Osteoblast (primary cell): ENCODE results near the gene TMEM271. TPM values are rescaled to one million over a fixed set of nuclear protein-coding genes. Genes with fewer than 3 reads are reported as not detected.

Experiments used
- DNase-seq: peaks from one replicate; pipeline ENCODE4 v3.0.0; 2011; ENCODE audit warnings: low spot score, mixed read lengths; ENCODE audit not compliant: insufficient read length; ENCODE audit errors: missing footprints
- H2AFZ ChIP-seq: 2 replicates; pipeline ENCODE4 v1.6.0; 2011; ENCODE audit warnings: mild to moderate bottlenecking, low read length
- H3K27ac ChIP-seq: 2 replicates; pipeline ENCODE4 v1.5.1; 2011; ENCODE audit warnings: mild to moderate bottlenecking, low read depth, low read length, moderate library complexity
- H3K27me3 ChIP-seq: 2 replicates; pipeline ENCODE4 v1.6.0; 2012; ENCODE audit warnings: mild to moderate bottlenecking, control low read depth, inconsistent platforms, low read length, moderate library complexity; ENCODE audit not compliant: insufficient read depth
- H3K36me3 ChIP-seq: 2 replicates; pipeline ENCODE4 v1.5.1; 2011; ENCODE audit warnings: mild to moderate bottlenecking, low read length, control low read depth, moderate library complexity; ENCODE audit not compliant: insufficient read depth
- H3K4me1 ChIP-seq: 2 replicates; pipeline ENCODE4 v1.5.1; 2011; ENCODE audit warnings: mild to moderate bottlenecking, low read length, control low read depth, moderate library complexity; ENCODE audit not compliant: insufficient read depth
- H3K4me2 ChIP-seq: 2 replicates; pipeline ENCODE4 v1.6.0; 2011; ENCODE audit warnings: mild to moderate bottlenecking, low read length; ENCODE audit not compliant: insufficient read depth
- H3K4me3 ChIP-seq: fragments of 200-600 bp; sonication (generic); 3 replicates; pipeline ENCODE4 v1.5.1; 2012; ENCODE audit warnings: mild to moderate bottlenecking, low read length, inconsistent platforms; ENCODE audit not compliant: insufficient read depth
- H3K79me2 ChIP-seq: 2 replicates; pipeline ENCODE4 v1.6.0; 2012; ENCODE audit warnings: mild to moderate bottlenecking, low read length, control low read depth, inconsistent platforms; ENCODE audit not compliant: insufficient read depth
- H3K9me3 ChIP-seq: 2 replicates; pipeline ENCODE4 v1.5.1; 2011; ENCODE audit warnings: low read depth, low read length, control low read depth
- H4K20me1 ChIP-seq: 2 replicates; pipeline ENCODE4 v1.6.0; 2012; ENCODE audit warnings: mild to moderate bottlenecking, low read length, control low read depth; ENCODE audit not compliant: insufficient read depth
- total RNA-seq: library from RNA; depleted of rRNA; stranded (reverse); fragments of >200 nt; gene quantifications from 2 replicates; pipeline ENCODE4 v1.2.3, GENCODE V29; 2012
- TF ChIP-seq, protein P1 (sequence below): IDR thresholded peaks from 2 replicates; pipeline ENCODE4 v1.5.1; 2011; ENCODE audit warnings: mild to moderate bottlenecking, low read depth, low read length, moderate library complexity; ENCODE audit errors: extremely low read depth

Gene TMEM271
- total RNA-seq, 1 donor = not detected

GRCh38 chr4:621296-622070 lies 45.4 kb upstream of the TMEM271 start:
- H3K36me3 ChIP-seq = no peaks in the 10 kb centered on the region
- H3K4me1 ChIP-seq = no peaks in the 10 kb centered on the region
- DNase-seq = peak; percentile 83
- H3K27me3 ChIP-seq = no peaks in the 10 kb centered on the region
- H3K4me2 ChIP-seq = no peak overlapping the region
- H4K20me1 ChIP-seq = no peaks in the 10 kb centered on the region
- no peaks in the 10 kb centered on the region for H3K9me3 ChIP-seq
- TF ChIP-seq, protein P1, sequence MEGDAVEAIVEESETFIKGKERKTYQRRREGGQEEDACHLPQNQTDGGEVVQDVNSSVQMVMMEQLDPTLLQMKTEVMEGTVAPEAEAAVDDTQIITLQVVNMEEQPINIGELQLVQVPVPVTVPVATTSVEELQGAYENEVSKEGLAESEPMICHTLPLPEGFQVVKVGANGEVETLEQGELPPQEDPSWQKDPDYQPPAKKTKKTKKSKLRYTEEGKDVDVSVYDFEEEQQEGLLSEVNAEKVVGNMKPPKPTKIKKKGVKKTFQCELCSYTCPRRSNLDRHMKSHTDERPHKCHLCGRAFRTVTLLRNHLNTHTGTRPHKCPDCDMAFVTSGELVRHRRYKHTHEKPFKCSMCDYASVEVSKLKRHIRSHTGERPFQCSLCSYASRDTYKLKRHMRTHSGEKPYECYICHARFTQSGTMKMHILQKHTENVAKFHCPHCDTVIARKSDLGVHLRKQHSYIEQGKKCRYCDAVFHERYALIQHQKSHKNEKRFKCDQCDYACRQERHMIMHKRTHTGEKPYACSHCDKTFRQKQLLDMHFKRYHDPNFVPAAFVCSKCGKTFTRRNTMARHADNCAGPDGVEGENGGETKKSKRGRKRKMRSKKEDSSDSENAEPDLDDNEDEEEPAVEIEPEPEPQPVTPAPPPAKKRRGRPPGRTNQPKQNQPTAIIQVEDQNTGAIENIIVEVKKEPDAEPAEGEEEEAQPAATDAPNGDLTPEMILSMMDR = no peak
- H3K79me2 ChIP-seq = no peaks in the 10 kb centered on the region
- H3K27ac ChIP-seq = no peak overlapping the region
- no peak overlapping the region for H2AFZ ChIP-seq
- no peak overlapping the region for H3K4me3 ChIP-seq

- no peak for DNase-seq
- no peak overlapping the region for H3K27ac ChIP-seq
- H3K79me2 ChIP-seq = no peaks in the 10 kb centered on the region
- TF ChIP-seq, protein P1 = no peak
- no peak overlapping the region for H3K4me3 ChIP-seq
- H3K27me3 ChIP-seq = no peaks in the 10 kb centered on the region
- no peak overlapping the region for H2AFZ ChIP-seq
- H3K36me3 ChIP-seq = no peaks in the 10 kb centered on the region
- no peaks in the 10 kb centered on the region for H3K4me1 ChIP-seq
- H3K9me3 ChIP-seq = no peaks in the 10 kb centered on the region
- no peak overlapping the region for H3K4me2 ChIP-seq
- H4K20me1 ChIP-seq = no peaks in the 10 kb centered on the region
Measured at GRCh38 chr4:620851-621261, 44.8 kb upstream of the TMEM271 start.

- no peak overlapping the region for H3K27ac ChIP-seq
- H3K4me1 ChIP-seq = no peaks in the 10 kb centered on the region
- no peak overlapping the region for H2AFZ ChIP-seq
- H4K20me1 ChIP-seq = no peaks in the 10 kb centered on the region
- H3K9me3 ChIP-seq = no peaks in the 10 kb centered on the region
- H3K36me3 ChIP-seq = no peaks in the 10 kb centered on the region
- H3K4me3 ChIP-seq = no peak overlapping the region
- no peaks in the 10 kb centered on the region for H3K27me3 ChIP-seq
- DNase-seq = peak; percentile 35
- TF ChIP-seq, protein P1 = no peak
- H3K79me2 ChIP-seq = no peaks in the 10 kb centered on the region
- H3K4me2 ChIP-seq = no peak overlapping the region
Measured at GRCh38 chr4:620201-620600, 44.1 kb upstream of the TMEM271 start.
